Measurements from ENCODE around the gene RIPK3.

DNA sequence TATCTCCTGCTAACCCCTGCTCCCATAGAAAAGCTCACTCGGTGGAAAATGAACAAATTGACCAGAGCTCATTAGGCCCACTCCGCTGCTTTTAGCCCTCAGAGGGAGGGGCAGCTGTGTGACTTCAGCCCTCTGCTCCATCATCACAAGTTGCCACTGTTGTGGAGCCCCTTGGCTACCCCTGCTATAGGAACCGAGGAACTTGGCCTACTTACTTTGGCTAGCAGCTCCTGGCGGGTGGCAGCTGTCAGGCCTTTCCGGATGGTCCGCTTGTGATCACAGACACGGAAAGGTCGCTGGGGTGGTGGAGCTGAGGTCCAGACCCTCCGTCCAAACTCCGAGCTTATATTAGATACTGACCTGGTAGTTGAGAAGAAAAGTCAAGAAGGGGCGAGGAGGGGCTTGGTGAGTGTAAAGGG, 32.6 kb downstream of the RIPK3 start:
- TF ChIP-seq POLR2A (IDR thresholded peaks at IDR 0.05): no peak
- TF ChIP-seq, protein P1, sequence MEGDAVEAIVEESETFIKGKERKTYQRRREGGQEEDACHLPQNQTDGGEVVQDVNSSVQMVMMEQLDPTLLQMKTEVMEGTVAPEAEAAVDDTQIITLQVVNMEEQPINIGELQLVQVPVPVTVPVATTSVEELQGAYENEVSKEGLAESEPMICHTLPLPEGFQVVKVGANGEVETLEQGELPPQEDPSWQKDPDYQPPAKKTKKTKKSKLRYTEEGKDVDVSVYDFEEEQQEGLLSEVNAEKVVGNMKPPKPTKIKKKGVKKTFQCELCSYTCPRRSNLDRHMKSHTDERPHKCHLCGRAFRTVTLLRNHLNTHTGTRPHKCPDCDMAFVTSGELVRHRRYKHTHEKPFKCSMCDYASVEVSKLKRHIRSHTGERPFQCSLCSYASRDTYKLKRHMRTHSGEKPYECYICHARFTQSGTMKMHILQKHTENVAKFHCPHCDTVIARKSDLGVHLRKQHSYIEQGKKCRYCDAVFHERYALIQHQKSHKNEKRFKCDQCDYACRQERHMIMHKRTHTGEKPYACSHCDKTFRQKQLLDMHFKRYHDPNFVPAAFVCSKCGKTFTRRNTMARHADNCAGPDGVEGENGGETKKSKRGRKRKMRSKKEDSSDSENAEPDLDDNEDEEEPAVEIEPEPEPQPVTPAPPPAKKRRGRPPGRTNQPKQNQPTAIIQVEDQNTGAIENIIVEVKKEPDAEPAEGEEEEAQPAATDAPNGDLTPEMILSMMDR (IDR thresholded peaks at IDR 0.05): no peak
- TF ChIP-seq POLR2AphosphoS5 (IDR thresholded peaks at IDR 0.05): no peak
